Gastrocnemius medialis (tissue), 4 donors: Measurements from ENCODE around the gene FMN2.

ENCODE experiments used
- CTCF ChIP-seq, 5 experiments: fragments of 450-650 bp in 3 of 5; fragments of 200-600 bp in 2 of 5; sonication (generic) in 2 of 5; IDR thresholded peaks in 4 of 5; conservative IDR thresholded peaks in 1 of 5; 1 replicate in 4 of 5; 2 replicates in 1 of 5; pipeline ENCODE4 v1.5.1; 2016 to 2019; ENCODE audit warnings: antibody characterized with exemption in 5 of 5, mild to moderate bottlenecking in 3 of 5, moderate library complexity in 3 of 5
- POLR2A ChIP-seq, 2 donors: fragments of 450-650 bp; IDR thresholded peaks; one replicate each; pipeline ENCODE4 v1.6.1; 2017; ENCODE audit warnings: antibody characterized with exemption in 2 of 2, mild to moderate bottlenecking in 2 of 2, moderate library complexity in 2 of 2

GRCh38 chr1:240356568-240356967 is 264.9 kb downstream of the FMN2 start:
- no peak for TF ChIP-seq POLR2A (IDR thresholded peaks at IDR 0.05)
- TF ChIP-seq CTCF (IDR thresholded peaks at IDR 0.05 in 4 of 5, conservative IDR thresholded peaks at IDR 0.05 in 1 of 5): no peak
